IPS DF 6.9 (cell line): ENCODE data around the gene TERB1.

Experiments
- DNase-seq: peaks from one replicate; pipeline ENCODE4 v3.0.0-alpha.2; 2013; ENCODE audit warnings: low read depth, low spot score
- H3K27ac ChIP-seq: one replicate; pipeline ENCODE4 v1.5.1; 2013; ENCODE audit warnings: low read length, control low read depth
- H3K27me3 ChIP-seq: 2 replicates; pipeline ENCODE4 v1.6.1; 2013; ENCODE audit warnings: mild to moderate bottlenecking, low read length; ENCODE audit not compliant: control insufficient read depth, insufficient read depth
- H3K36me3 ChIP-seq: 2 replicates; pipeline ENCODE4 v1.6.1; 2013; ENCODE audit warnings: low read length; ENCODE audit not compliant: control insufficient read depth, insufficient read depth
- H3K4me1 ChIP-seq: 2 replicates; pipeline ENCODE4 v1.6.1; 2013; ENCODE audit warnings: low read length; ENCODE audit not compliant: control insufficient read depth, insufficient read depth
- H3K4me3 ChIP-seq: 2 replicates; pipeline ENCODE4 v1.5.1; 2013; ENCODE audit warnings: mild to moderate bottlenecking, low read length
- H3K9me3 ChIP-seq: 2 replicates; pipeline ENCODE4 v1.6.1; 2013; ENCODE audit warnings: low read length, inconsistent platforms; ENCODE audit not compliant: control insufficient read depth, insufficient read depth
- WGBS: extraction: QIAGEN DNeasy Blood & Tissue Kit; methylation state at CpG from one replicate; pipeline ENCODE4 v1.1.7; 2013; ENCODE audit warnings: mixed read lengths, missing lambda C conversion rate; ENCODE audit not compliant: insufficient read length, insufficient coverage; 5-methylcytosine and 5-hydroxymethylcytosine counted together

The TERB1 gene, protein sequence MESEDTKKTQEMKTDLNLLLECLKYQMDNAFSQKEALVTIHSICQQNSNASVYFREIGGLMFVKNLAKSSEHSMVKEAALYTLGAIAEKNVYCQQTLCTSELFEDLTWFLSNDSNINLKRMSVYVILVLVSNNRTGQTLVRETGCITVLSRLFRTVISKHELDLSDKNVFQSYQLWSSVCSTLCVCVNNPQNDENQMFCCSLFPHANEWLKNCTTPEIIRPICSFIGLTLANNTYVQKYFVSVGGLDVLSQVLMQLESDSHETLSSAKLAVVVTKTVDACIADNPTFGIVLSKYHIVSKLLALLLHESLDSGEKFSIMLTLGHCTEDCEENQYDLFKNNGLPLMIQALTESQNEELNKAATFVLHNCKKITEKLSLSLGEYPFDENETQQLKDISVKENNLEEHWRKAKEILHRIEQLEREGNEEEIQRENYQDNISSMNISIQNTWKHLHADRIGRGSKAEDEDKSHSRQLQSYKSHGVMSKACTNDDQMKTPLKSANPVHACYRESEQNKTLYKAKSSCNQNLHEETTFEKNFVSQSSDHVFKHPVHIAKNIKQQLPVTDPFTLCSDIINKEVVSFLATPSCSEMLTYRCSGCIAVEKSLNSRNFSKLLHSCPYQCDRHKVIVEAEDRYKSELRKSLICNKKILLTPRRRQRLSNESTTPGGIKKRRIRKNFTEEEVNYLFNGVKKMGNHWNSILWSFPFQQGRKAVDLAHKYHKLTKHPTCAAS

DNA sequence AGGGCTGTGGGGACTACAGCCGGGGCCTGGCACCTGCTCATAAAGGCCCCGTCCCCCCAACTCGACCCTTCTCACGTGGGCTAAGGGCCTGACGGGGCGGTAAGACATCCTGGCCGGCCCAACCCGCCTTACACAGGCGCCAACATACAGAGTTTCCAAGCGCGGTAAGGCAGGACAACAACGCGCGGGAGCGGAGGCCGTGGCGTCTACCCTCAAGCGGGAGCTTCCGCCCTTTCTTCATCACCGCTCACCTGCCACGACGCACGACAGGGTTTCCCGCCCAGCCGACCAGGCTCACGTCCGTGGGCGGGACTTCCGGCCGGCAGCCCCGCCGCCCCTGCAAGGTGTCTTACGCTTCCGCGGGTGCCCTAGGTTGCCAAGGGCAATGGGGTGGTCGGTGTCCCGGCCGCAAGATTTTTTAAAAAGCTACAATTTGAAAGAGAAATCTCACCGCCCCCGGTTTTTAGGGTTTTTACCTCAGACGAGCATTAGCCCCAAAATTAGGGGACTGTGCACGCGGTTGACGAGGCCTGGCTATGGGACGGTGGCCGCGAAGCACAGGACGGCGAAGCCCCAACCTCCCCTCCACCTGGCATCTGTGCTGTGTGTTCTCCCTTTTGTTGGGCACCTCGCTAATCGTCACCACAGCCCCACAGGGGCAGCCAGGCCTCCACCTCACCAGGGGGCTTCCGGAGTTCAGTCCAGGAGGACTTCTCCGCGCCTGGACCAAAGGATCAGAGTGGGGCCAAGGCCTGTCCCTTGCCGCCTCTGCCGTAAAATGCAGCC is at the start of gene TERB1:
TSS of gene TERB1 (minus strand) at position 265 of the 786 bp plus-strand sequence. CDS start 4,786 bp downstream, outside the sequence.
- Histone ChIP-seq H3K36me3 (peaks cover 4% of the 10 kb centered on the region; the same call in 1 of the 2 replicates), H3K4me1 (no peaks in the 10 kb centered on the region), H3K4me3 (no peak within 1 kb of the TSS), H3K27me3 (no peaks in the 10 kb centered on the region), H3K27ac (no peak within 1 kb of the TSS), H3K9me3 (no peaks in the 10 kb centered on the region)
- no CpG with 5 or more reads among the region's 56 CpGs for WGBS
- DNase-seq, result no peak

DNA sequence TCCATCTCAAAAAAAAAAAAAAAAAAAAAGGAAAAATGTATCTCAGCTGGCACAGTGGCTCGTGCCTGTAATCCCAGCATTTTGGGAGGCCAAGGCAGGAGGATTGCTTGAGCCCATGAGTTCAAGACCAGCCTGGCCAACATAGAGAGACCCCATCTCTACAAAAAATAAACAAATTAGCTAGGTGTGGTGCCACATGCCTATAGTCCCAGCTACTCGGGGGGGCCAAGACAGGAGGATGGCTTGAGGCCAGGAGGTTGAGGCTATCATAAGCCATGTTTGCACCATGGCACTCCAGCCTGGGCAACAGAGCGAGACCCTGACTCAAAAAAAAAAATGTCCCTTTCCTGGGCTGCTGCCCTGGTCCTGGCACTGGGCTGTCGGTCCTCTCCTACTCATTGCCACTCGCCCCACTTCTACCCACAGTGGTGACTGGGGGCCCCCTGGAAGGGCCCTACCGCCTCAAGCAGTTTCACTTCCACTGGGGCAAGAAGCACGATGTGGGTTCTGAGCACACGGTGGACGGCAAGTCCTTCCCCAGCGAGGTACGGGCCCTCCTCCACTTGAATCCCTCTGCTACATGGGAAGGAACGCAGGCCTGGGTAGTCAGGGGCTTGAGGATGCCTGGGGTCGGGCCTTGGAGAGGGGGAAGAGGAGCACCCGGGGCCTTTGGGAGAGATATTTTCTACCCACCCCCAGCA is 48.9 kb upstream of the TERB1 start:
- Histone ChIP-seq H3K27ac (no peak overlapping the region), H3K27me3 (peaks cover 8% of the 10 kb centered on the region), H3K36me3 (no peaks in the 10 kb centered on the region), H3K4me1 (0 out of 2 replicates have a peak, but pooled peaks cover 2% of the 10 kb centered on the region), H3K4me3 (no peak overlapping the region), H3K9me3 (no peaks in the 10 kb centered on the region)
- WGBS, result no CpG with 5 or more reads among the region's 14 CpGs
- no peak for DNase-seq

DNA sequence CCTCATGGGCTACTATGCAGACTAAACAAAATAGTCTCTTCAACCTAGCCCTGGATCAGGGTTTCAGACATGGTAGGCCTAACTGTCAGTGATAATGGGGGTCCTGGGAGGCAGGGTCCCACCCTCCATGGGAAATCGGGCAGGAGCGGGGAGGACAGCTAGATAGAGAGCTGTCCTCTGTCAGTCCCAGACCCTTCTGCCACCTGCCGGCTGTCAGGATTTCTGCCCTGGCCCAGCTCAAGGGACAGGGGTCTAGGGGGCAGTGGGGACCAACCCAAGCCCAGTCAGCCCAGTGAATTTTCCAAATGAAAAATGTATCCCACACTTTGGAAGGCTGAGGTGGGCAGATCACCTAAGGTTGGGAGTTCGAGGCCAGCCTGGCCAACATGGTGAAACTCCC is 48.2 kb upstream of the TERB1 start:
- Histone ChIP-seq H3K27ac (no peak overlapping the region), H3K9me3 (no peaks in the 10 kb centered on the region), H3K4me3 (no peak overlapping the region), H3K27me3 (peaks cover 14% of the 10 kb centered on the region), H3K4me1 (0 out of 2 replicates have a peak, but pooled peaks cover 2% of the 10 kb centered on the region), H3K36me3 (no peaks in the 10 kb centered on the region)
- DNase-seq, result no peak
- WGBS, result no CpG with 5 or more reads among the region's 4 CpGs

DNA sequence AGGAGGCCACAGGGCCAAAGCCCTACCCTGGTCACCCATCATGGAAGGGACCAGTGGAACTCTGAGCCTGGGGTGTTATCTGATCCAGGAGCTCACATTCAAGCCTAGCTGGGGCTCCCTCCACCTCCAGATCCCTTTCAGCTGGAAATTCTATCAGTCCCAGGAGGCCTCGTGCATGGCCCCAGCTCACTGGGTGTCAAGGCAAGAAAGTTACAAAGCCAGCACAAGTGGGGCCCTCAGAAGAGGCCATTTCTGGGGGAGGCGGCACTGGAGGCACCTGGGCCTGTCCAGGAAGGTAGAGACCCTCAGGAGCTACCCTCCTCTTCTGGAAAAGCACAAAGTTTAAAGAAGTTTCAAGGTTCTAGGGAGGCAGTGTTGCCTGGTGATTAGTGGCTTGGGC is 47.6 kb upstream of the TERB1 start:
- no peaks in the 10 kb centered on the region for H3K9me3 ChIP-seq
- no peaks in the 10 kb centered on the region for H3K36me3 ChIP-seq
- H3K4me1 ChIP-seq, result 0 out of 2 replicates have a peak, but pooled peaks cover 2% of the 10 kb centered on the region
- DNase-seq, result no peak
- H3K27me3 ChIP-seq, result peaks cover 14% of the 10 kb centered on the region
- no peak overlapping the region for H3K27ac ChIP-seq
- H3K4me3 ChIP-seq, result no peak overlapping the region
- WGBS, result no CpG with 5 or more reads among the region's 2 CpGs

DNA sequence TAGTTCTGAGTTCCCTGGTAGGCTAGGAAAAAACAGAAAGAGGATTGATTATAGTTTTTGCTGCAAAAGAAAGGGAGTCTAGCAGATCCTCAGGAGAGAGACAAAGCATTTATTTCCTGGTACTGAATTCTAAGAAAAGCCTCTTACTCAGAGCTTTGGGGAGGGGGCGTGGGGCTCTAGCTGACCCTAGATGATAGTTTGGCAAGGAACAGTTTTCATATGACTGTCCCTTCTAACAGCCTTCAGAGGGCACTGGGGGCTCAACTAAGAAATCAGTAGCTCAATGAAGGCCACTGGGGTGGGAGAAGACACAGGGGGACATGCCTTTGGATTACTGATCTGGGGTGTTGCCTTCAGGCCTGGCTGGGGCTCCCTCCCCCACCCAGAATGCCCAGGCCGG is 46.8 kb upstream of the TERB1 start:
- no CpG with 5 or more reads among the region's 2 CpGs for WGBS
- DNase-seq, result no peak
- Histone ChIP-seq H3K27ac (no peak overlapping the region), H3K36me3 (no peaks in the 10 kb centered on the region), H3K4me1 (0 out of 2 replicates have a peak, but pooled peaks cover 3% of the 10 kb centered on the region), H3K9me3 (no peaks in the 10 kb centered on the region), H3K27me3 (peaks cover 20% of the 10 kb centered on the region), H3K4me3 (no peak overlapping the region)

DNA sequence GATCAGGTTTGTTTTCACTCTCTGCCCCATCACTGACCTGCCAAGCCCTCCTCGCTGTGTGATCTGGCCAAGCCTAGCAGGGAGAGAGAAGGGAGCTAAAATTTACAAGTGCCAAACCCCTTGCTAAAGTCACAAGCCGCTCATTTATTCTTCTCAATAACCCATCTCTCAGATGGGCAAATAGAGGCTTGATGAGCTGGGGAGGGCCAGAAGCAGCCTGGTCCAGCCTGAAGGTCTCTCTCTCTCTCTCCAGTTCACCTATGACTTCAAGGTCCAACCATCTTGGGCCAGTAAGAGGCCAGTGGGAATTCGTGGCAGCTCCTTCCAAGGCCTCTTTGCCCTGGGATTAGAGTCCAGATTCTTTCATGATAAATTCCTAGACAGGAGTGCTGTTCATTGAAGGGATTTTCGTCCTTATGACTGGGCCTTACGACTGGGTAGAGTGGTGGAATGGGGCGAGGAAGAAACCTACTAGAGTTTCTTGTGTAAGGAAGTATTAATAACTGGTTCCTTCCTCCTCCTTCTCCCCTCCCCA is 46.2 kb upstream of the TERB1 start:
- no peaks in the 10 kb centered on the region for H3K36me3 ChIP-seq
- DNase-seq, result no peak
- no peaks in the 10 kb centered on the region for H3K9me3 ChIP-seq
- peaks cover 20% of the 10 kb centered on the region for H3K27me3 ChIP-seq
- H3K4me1 ChIP-seq, result 0 out of 2 replicates have a peak, but pooled peaks cover 3% of the 10 kb centered on the region
- H3K4me3 ChIP-seq, result no peak overlapping the region
- no peak overlapping the region for H3K27ac ChIP-seq
- WGBS, result no CpG with 5 or more reads among the region's 6 CpGs

DNA sequence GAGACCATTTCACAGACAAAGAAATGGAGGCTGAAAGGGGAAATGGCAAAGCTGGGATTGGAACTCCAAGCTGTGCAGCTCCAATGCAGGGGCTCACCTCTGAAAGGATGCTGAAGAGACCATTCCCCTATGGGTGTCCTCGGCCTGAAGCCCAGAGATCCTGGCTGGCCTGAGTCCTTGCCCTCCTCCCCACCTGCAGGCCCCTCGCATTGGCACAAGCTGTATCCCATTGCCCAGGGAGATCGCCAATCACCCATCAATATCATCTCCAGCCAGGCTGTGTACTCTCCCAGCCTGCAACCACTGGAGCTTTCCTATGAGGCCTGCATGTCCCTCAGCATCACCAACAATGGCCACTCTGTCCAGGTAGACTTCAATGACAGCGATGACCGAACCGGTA is 45.4 kb upstream of the TERB1 start:
- no peak overlapping the region for H3K27ac ChIP-seq
- H3K4me3 ChIP-seq, result no peak overlapping the region
- H3K36me3 ChIP-seq, result no peaks in the 10 kb centered on the region
- no peak for DNase-seq
- WGBS, result no CpG with 5 or more reads among the region's 6 CpGs
- no peaks in the 10 kb centered on the region for H3K9me3 ChIP-seq
- H3K27me3 ChIP-seq, result peaks cover 20% of the 10 kb centered on the region
- H3K4me1 ChIP-seq, result 0 out of 2 replicates have a peak, but pooled peaks cover 3% of the 10 kb centered on the region

DNA sequence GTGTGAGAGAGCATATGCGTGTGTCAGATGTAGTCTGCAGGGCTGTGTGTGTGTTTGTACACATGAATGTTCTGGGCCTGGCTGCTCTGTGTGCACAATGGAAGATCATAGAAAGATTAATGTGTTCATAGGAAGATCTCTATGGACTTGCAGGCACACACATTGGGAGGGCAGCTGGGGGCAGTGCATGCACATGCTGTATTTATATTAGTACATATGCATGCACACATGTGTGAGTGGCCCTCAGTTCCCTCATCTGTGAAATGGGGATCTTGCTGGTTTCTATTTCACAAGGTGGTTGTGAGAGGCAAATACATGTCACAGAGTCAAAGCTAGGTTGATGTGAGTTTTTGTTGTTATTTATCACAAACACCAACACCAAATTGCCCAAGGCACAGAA is 44.9 kb upstream of the TERB1 start:
- Histone ChIP-seq H3K27ac (no peak overlapping the region), H3K9me3 (no peaks in the 10 kb centered on the region), H3K4me3 (no peak overlapping the region), H3K4me1 (0 out of 2 replicates have a peak, but pooled peaks cover 3% of the 10 kb centered on the region), H3K27me3 (peaks cover 20% of the 10 kb centered on the region), H3K36me3 (no peaks in the 10 kb centered on the region)
- DNase-seq, result no peak
- WGBS, result no CpG with 5 or more reads among the region's 1 CpG

DNA sequence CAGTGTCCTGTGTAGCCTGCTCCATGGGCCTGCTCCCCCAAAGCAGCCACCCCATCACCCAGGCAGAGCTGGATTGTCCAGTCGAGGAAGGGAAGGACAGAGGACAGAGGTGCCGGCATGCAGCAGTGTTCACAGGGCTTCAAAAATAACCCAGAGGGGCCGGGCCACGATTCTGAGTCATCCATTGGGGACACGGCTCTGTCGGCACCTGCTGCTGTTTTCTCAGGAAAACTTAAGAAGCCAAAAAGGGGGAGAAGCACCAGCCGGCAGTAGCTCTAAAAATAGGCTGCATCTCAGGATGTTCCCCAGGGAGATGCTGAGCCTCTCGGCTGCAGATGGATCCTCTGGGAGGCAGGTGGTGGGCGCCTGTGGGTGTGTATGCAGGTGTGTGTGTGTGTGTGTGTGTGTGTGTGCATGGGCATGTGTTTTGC is 44.4 kb upstream of the TERB1 start:
- WGBS, result no CpG with 5 or more reads among the region's 9 CpGs
- 0 out of 2 replicates have a peak, but pooled peaks cover 3% of the 10 kb centered on the region for H3K4me1 ChIP-seq
- no peak overlapping the region for H3K27ac ChIP-seq
- H3K36me3 ChIP-seq, result no peaks in the 10 kb centered on the region
- DNase-seq, result no peak
- H3K4me3 ChIP-seq, result no peak overlapping the region
- peaks cover 20% of the 10 kb centered on the region for H3K27me3 ChIP-seq
- H3K9me3 ChIP-seq, result no peaks in the 10 kb centered on the region
